Liver (tissue), 3 donors: ENCODE measurements around the gene ADGRV1.
"Not testable (repeated sequence)": the region's sequence is repeated elsewhere in the genome, so short reads cannot be mapped to it uniquely, and the experiment has no call there.

ENCODE experiments used
- GABPA ChIP-seq, 2 donors: IDR thresholded peaks in 1 of 2; conservative IDR thresholded peaks in 1 of 2; 2 replicates each; pipeline ENCODE4 v1.6.1; 2016; ENCODE audit warnings: antibody characterized with exemption in 2 of 2, mild to moderate bottlenecking in 1 of 2, moderate library complexity in 1 of 2
- RAD21 ChIP-seq, 2 donors: IDR thresholded peaks; 2 replicates each; pipeline ENCODE4 v1.6.1; 2016; ENCODE audit warnings: antibody characterized with exemption in 2 of 2, mild to moderate bottlenecking in 2 of 2
- TF ChIP-seq, protein P1 (sequence below): fragments of 150-350 bp; IDR thresholded peaks from 2 replicates; pipeline ENCODE4 v1.5.1; 2017; ENCODE audit warnings: improper control_type of control experiment, low read depth, low read length; ENCODE audit not compliant: missing input control
- TF ChIP-seq, protein P2 (sequence below): IDR thresholded peaks from 2 replicates; pipeline ENCODE4 v1.6.1; 2016; ENCODE audit warnings: antibody characterized with exemption, mild to moderate bottlenecking
- donor health status: healthy.
- donor health status: healthy.

DNA sequence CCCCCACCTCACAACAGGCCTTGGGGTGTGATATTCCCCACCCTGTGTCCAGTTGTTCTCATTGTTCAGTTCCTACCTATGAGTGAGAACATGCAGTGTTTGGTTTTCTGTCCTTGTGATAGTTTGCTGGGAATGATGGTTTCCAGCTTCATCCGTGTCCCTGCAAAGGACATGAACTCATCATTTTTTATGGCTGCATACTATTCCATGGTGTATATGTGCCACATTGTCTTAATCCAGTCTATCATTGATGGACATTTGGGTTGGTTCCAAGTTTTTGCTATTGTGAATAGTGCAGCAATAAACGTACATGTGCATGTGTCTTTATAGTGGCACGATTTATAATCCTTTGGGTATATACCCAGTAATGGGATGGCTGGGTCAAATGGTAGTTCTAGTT is 41.7 kb downstream of the ADGRV1 start:
- TF ChIP-seq, protein P1, sequence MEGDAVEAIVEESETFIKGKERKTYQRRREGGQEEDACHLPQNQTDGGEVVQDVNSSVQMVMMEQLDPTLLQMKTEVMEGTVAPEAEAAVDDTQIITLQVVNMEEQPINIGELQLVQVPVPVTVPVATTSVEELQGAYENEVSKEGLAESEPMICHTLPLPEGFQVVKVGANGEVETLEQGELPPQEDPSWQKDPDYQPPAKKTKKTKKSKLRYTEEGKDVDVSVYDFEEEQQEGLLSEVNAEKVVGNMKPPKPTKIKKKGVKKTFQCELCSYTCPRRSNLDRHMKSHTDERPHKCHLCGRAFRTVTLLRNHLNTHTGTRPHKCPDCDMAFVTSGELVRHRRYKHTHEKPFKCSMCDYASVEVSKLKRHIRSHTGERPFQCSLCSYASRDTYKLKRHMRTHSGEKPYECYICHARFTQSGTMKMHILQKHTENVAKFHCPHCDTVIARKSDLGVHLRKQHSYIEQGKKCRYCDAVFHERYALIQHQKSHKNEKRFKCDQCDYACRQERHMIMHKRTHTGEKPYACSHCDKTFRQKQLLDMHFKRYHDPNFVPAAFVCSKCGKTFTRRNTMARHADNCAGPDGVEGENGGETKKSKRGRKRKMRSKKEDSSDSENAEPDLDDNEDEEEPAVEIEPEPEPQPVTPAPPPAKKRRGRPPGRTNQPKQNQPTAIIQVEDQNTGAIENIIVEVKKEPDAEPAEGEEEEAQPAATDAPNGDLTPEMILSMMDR = not testable (repeated sequence)
- TF ChIP-seq RAD21 (IDR thresholded peaks at IDR 0.05); GABPA (IDR thresholded peaks at IDR 0.05 in 1 of 2, conservative IDR thresholded peaks at IDR 0.05 in 1 of 2): not testable (repeated sequence)
- TF ChIP-seq, protein P2, sequence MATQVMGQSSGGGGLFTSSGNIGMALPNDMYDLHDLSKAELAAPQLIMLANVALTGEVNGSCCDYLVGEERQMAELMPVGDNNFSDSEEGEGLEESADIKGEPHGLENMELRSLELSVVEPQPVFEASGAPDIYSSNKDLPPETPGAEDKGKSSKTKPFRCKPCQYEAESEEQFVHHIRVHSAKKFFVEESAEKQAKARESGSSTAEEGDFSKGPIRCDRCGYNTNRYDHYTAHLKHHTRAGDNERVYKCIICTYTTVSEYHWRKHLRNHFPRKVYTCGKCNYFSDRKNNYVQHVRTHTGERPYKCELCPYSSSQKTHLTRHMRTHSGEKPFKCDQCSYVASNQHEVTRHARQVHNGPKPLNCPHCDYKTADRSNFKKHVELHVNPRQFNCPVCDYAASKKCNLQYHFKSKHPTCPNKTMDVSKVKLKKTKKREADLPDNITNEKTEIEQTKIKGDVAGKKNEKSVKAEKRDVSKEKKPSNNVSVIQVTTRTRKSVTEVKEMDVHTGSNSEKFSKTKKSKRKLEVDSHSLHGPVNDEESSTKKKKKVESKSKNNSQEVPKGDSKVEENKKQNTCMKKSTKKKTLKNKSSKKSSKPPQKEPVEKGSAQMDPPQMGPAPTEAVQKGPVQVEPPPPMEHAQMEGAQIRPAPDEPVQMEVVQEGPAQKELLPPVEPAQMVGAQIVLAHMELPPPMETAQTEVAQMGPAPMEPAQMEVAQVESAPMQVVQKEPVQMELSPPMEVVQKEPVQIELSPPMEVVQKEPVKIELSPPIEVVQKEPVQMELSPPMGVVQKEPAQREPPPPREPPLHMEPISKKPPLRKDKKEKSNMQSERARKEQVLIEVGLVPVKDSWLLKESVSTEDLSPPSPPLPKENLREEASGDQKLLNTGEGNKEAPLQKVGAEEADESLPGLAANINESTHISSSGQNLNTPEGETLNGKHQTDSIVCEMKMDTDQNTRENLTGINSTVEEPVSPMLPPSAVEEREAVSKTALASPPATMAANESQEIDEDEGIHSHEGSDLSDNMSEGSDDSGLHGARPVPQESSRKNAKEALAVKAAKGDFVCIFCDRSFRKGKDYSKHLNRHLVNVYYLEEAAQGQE = not testable (repeated sequence)
